Measurements from ENCODE around the gene THRB. TPM values are rescaled to one million over a fixed set of nuclear protein-coding genes. Genes with fewer than 3 reads are reported as not detected.

Gene THRB
- 10 to 100 TPM in 1 of 2 donors, 1 to 10 TPM in 1; 7.5 to 10.5 TPM for total RNA-seq
- polyA plus RNA-seq (ENCODE audit: insufficient read length in 2 of 2), result 1 to 10 TPM; 4.0 to 4.8 TPM
- long read RNA-seq, donor 1, result 0 reads
- long read RNA-seq, donor 2, result 0 reads
- long read RNA-seq, donor 3, result 0 reads
- long read RNA-seq, donor 4, result 0 reads

GRCh38 chr3:24494618-24495325 lies at the start of gene THRB:
THRB (minus strand) TSS chr3:24494850.
- peak in 4 of 6 donors; percentile 39 to 86 (median 59) for DNase-seq (ENCODE audit: low read depth in 4 of 6, low spot score in 6 of 6)
- Histone ChIP-seq H3K4me1 (ENCODE audit: control insufficient read depth, insufficient read depth, low read length) (peaks cover 15% of the 10 kb centered on the region), H3K4me3 (ENCODE audit: low read depth, low read length) (peak within 1 kb of the TSS; percentile 74), H3K9me3 (ENCODE audit: control insufficient read depth, insufficient read depth, low read length) (no peaks in the 10 kb centered on the region), H3K36me3 (ENCODE audit: control insufficient read depth, insufficient read depth, low read length) (no peaks in the 10 kb centered on the region), H3K27me3 (ENCODE audit: control insufficient read depth, insufficient read depth, low read length) (peaks cover 31% of the 10 kb centered on the region), H3K27ac (ENCODE audit: low read depth, low read length) (peak within 1 kb of the TSS; percentile 63)
- WGBS (ENCODE audit: insufficient coverage), result under 1% methylated on average over 80 of the region's 80 CpGs

- WGBS (ENCODE audit: insufficient coverage), result 100% methylated on average over 1 of the region's 1 CpG
- Histone ChIP-seq H3K27me3 (ENCODE audit: control insufficient read depth, insufficient read depth, low read length) (no peaks in the 10 kb centered on the region), H3K36me3 (ENCODE audit: control insufficient read depth, insufficient read depth, low read length) (no peaks in the 10 kb centered on the region), H3K27ac (ENCODE audit: low read depth, low read length) (no peak overlapping the region), H3K4me1 (ENCODE audit: control insufficient read depth, insufficient read depth, low read length) (no peaks in the 10 kb centered on the region), H3K9me3 (ENCODE audit: control insufficient read depth, insufficient read depth, low read length) (no peaks in the 10 kb centered on the region), H3K4me3 (ENCODE audit: low read depth, low read length) (no peak overlapping the region)
- DNase-seq (ENCODE audit: low read depth in 4 of 6, low spot score in 6 of 6), result no peak
Observed at GRCh38 chr3:24541935-24542334, 47.3 kb upstream of the THRB start.

GRCh38 chr3:24540821-24541220 lies 46.2 kb upstream of the THRB start:
- 100% methylated on average over 1 of the region's 2 CpGs for WGBS (ENCODE audit: insufficient coverage)
- H3K4me1 ChIP-seq (ENCODE audit: control insufficient read depth, insufficient read depth, low read length), result no peaks in the 10 kb centered on the region
- no peak overlapping the region for H3K27ac ChIP-seq (ENCODE audit: low read depth, low read length)
- H3K36me3 ChIP-seq (ENCODE audit: control insufficient read depth, insufficient read depth, low read length), result no peaks in the 10 kb centered on the region
- no peaks in the 10 kb centered on the region for H3K27me3 ChIP-seq (ENCODE audit: control insufficient read depth, insufficient read depth, low read length)
- no peaks in the 10 kb centered on the region for H3K9me3 ChIP-seq (ENCODE audit: control insufficient read depth, insufficient read depth, low read length)
- DNase-seq (ENCODE audit: low read depth in 4 of 6, low spot score in 6 of 6), result no peak
- H3K4me3 ChIP-seq (ENCODE audit: low read depth, low read length), result no peak overlapping the region

- Histone ChIP-seq H3K27me3 (ENCODE audit: control insufficient read depth, insufficient read depth, low read length) (no peaks in the 10 kb centered on the region), H3K4me1 (ENCODE audit: control insufficient read depth, insufficient read depth, low read length) (no peaks in the 10 kb centered on the region), H3K36me3 (ENCODE audit: control insufficient read depth, insufficient read depth, low read length) (no peaks in the 10 kb centered on the region), H3K9me3 (ENCODE audit: control insufficient read depth, insufficient read depth, low read length) (no peaks in the 10 kb centered on the region), H3K27ac (ENCODE audit: low read depth, low read length) (no peak overlapping the region), H3K4me3 (ENCODE audit: low read depth, low read length) (no peak overlapping the region)
- DNase-seq (ENCODE audit: low read depth in 4 of 6, low spot score in 6 of 6), result no peak
- no CpG with 5 or more reads among the region's 2 CpGs for WGBS (ENCODE audit: insufficient coverage)
Observed at GRCh38 chr3:24539699-24540098, 45.0 kb upstream of the THRB start.

- Histone ChIP-seq H3K4me3 (ENCODE audit: low read depth, low read length) (no peak overlapping the region), H3K36me3 (ENCODE audit: control insufficient read depth, insufficient read depth, low read length) (no peaks in the 10 kb centered on the region), H3K9me3 (ENCODE audit: control insufficient read depth, insufficient read depth, low read length) (no peaks in the 10 kb centered on the region), H3K27me3 (ENCODE audit: control insufficient read depth, insufficient read depth, low read length) (no peaks in the 10 kb centered on the region), H3K27ac (ENCODE audit: low read depth, low read length) (no peak overlapping the region), H3K4me1 (ENCODE audit: control insufficient read depth, insufficient read depth, low read length) (no peaks in the 10 kb centered on the region)
- DNase-seq (ENCODE audit: low read depth in 4 of 6, low spot score in 6 of 6), result peak in 1 of 6 donors; percentile 13
- 63% methylated on average over 1 of the region's 2 CpGs for WGBS (ENCODE audit: insufficient coverage)
Observed at GRCh38 chr3:24538891-24539290, 44.2 kb upstream of the THRB start.

GRCh38 chr3:24533561-24534193 lies 39.0 kb upstream of the THRB start:
- Histone ChIP-seq H3K27me3 (ENCODE audit: control insufficient read depth, insufficient read depth, low read length) (no peaks in the 10 kb centered on the region), H3K27ac (ENCODE audit: low read depth, low read length) (no peak overlapping the region), H3K36me3 (ENCODE audit: control insufficient read depth, insufficient read depth, low read length) (no peaks in the 10 kb centered on the region), H3K4me1 (ENCODE audit: control insufficient read depth, insufficient read depth, low read length) (no peaks in the 10 kb centered on the region), H3K4me3 (ENCODE audit: low read depth, low read length) (no peak overlapping the region), H3K9me3 (ENCODE audit: control insufficient read depth, insufficient read depth, low read length) (no peaks in the 10 kb centered on the region)
- 74% methylated on average over 6 of the region's 10 CpGs for WGBS (ENCODE audit: insufficient coverage)
- peak in 1 of 6 donors; percentile 61 for DNase-seq (ENCODE audit: low read depth in 4 of 6, low spot score in 6 of 6)

GRCh38 chr3:24530471-24530870 lies 35.8 kb upstream of the THRB start:
- H3K4me3 ChIP-seq (ENCODE audit: low read depth, low read length), result no peak overlapping the region
- H3K27me3 ChIP-seq (ENCODE audit: control insufficient read depth, insufficient read depth, low read length), result no peaks in the 10 kb centered on the region
- WGBS (ENCODE audit: insufficient coverage), result 85% methylated on average over 3 of the region's 4 CpGs
- no peak for DNase-seq (ENCODE audit: low read depth in 4 of 6, low spot score in 6 of 6)
- H3K27ac ChIP-seq (ENCODE audit: low read depth, low read length), result no peak overlapping the region
- no peaks in the 10 kb centered on the region for H3K36me3 ChIP-seq (ENCODE audit: control insufficient read depth, insufficient read depth, low read length)
- H3K9me3 ChIP-seq (ENCODE audit: control insufficient read depth, insufficient read depth, low read length), result no peaks in the 10 kb centered on the region
- H3K4me1 ChIP-seq (ENCODE audit: control insufficient read depth, insufficient read depth, low read length), result no peaks in the 10 kb centered on the region

- Histone ChIP-seq H3K9me3 (ENCODE audit: control insufficient read depth, insufficient read depth, low read length) (no peaks in the 10 kb centered on the region), H3K4me3 (ENCODE audit: low read depth, low read length) (no peak overlapping the region), H3K36me3 (ENCODE audit: control insufficient read depth, insufficient read depth, low read length) (no peaks in the 10 kb centered on the region), H3K4me1 (ENCODE audit: control insufficient read depth, insufficient read depth, low read length) (no peaks in the 10 kb centered on the region), H3K27me3 (ENCODE audit: control insufficient read depth, insufficient read depth, low read length) (no peaks in the 10 kb centered on the region), H3K27ac (ENCODE audit: low read depth, low read length) (no peak overlapping the region)
- DNase-seq (ENCODE audit: low read depth in 4 of 6, low spot score in 6 of 6), result no peak
Observed at GRCh38 chr3:24529210-24529609, 34.6 kb upstream of the THRB start.

- no peaks in the 10 kb centered on the region for H3K36me3 ChIP-seq (ENCODE audit: control insufficient read depth, insufficient read depth, low read length)
- H3K4me1 ChIP-seq (ENCODE audit: control insufficient read depth, insufficient read depth, low read length), result peaks cover 6% of the 10 kb centered on the region
- H3K27ac ChIP-seq (ENCODE audit: low read depth, low read length), result no peak overlapping the region
- peaks cover 7% of the 10 kb centered on the region for H3K27me3 ChIP-seq (ENCODE audit: control insufficient read depth, insufficient read depth, low read length)
- 65% methylated on average over 2 of the region's 2 CpGs for WGBS (ENCODE audit: insufficient coverage)
- no peak overlapping the region for H3K4me3 ChIP-seq (ENCODE audit: low read depth, low read length)
- peak in 2 of 6 donors; percentile 49 to 56 for DNase-seq (ENCODE audit: low read depth in 4 of 6, low spot score in 6 of 6)
- no peaks in the 10 kb centered on the region for H3K9me3 ChIP-seq (ENCODE audit: control insufficient read depth, insufficient read depth, low read length)
Observed at GRCh38 chr3:24526640-24527212, 32.1 kb upstream of the THRB start.

All from spinal cord (tissue), 10 donors.